HCT116 (cell line): Measurements from ENCODE around the gene SEC23IP. TPM values are rescaled to one million over a fixed set of nuclear protein-coding genes. Genes with fewer than 3 reads are reported as not detected.

Experiments
- ATAC-seq: fragments of 200-7000 bp; cut with Tn5 transposase; 2 replicates; pipeline ENCODE4 v1.9.1; 2020; ENCODE audit warnings: mild to moderate bottlenecking, moderate library complexity
- BruUV-seq: library from RNA; stranded (reverse); fragments of 400-500 nt; replicated peaks from 2 replicates; lab custom pipeline; 2021; lab: Mats Ljungman, UMichigan
- CTCF ChIA-PET: fragments of 300-600 bp; sonication (Branson Sonifier 250); formaldehyde crosslinking; loops from one replicate; lab custom pipeline; 2021; ENCODE audit warnings: antibody characterized with exemption; lab: Charles Lee
- POLR2A ChIA-PET: fragments of 300-600, 350-600 bp; sonication (Branson Sonifier 250); formaldehyde crosslinking; loops from one replicate; lab custom pipeline; 2021; ENCODE audit warnings: antibody characterized with exemption; lab: Charles Lee
- RAD21 ChIA-PET, 2 experiments: fragments of 300-600 bp; sonication (Branson Sonifier 250); formaldehyde crosslinking; loops; one replicate each; lab custom pipeline; 2023; ENCODE audit warnings: low total read pairs in 2 of 2; ENCODE audit not compliant: uncharacterized antibody in 2 of 2, unreplicated experiment in 2 of 2, low non-redundant PET in 1 of 2; lab: Charles Lee
- DNase-seq: peaks from one replicate; pipeline ENCODE4 v3.0.0-alpha.2; 2010; ENCODE audit warnings: low read depth, low spot score
- H2AFZ ChIP-seq: fragments of 200-600 bp; shearing (Covaris generic), sonication (generic); 2 replicates; pipeline ENCODE4 v1.6.1; 2017; ENCODE audit warnings: low read depth, mixed run types, mixed read lengths, antibody characterized with exemption, low read length; ENCODE audit not compliant: poor library complexity, severe bottlenecking
- H3K27ac ChIP-seq: 2 replicates; pipeline ENCODE4 v1.5.1; 2012; ENCODE audit warnings: low read depth, low read length
- H3K27me3 ChIP-seq: fragments of 200-600 bp; sonication (generic); 2 replicates; pipeline ENCODE4 v1.6.1; 2016; ENCODE audit warnings: mixed run types, low read length, mixed read lengths; ENCODE audit not compliant: insufficient read depth
- H3K36me3 ChIP-seq, 2 experiments: fragments of 200-500 bp in 1 of 2; fragments of 200-600 bp in 1 of 2; sonication (Bioruptor generic) in 1 of 2; sonication (generic) in 1 of 2; 2 replicates each; pipeline versions ENCODE4 v1.5.1 to v1.6.1; 2014 to 2016; ENCODE audit warnings: low read length in 2 of 2, inconsistent platforms in 1 of 2, mixed read lengths in 1 of 2, mixed run types in 1 of 2; ENCODE audit not compliant: insufficient read depth in 2 of 2, control insufficient read depth in 1 of 2
- H3K4me1 ChIP-seq, 2 experiments: fragments of 200-600 bp in 1 of 2; sonication (generic) in 1 of 2; 2 replicates each; pipeline versions ENCODE4 v1.5.1 to v1.6.1; 2012 to 2017; ENCODE audit warnings: low read length in 2 of 2, inconsistent platforms in 1 of 2, mild to moderate bottlenecking in 1 of 2, mixed read lengths in 1 of 2, mixed run types in 1 of 2, moderate library complexity in 1 of 2; ENCODE audit not compliant: insufficient read depth in 2 of 2, control insufficient read depth in 1 of 2
- H3K4me2 ChIP-seq: fragments of 200-600 bp; sonication (generic); 2 replicates; pipeline ENCODE4 v1.6.1; 2017; ENCODE audit warnings: mixed run types, low read length, mixed read lengths
- H3K4me3 ChIP-seq, 2 experiments: fragments of 200-600 bp in 1 of 2; sonication (generic) in 1 of 2; replicated peaks in 1 of 2; 2 replicates each; pipeline ENCODE4 v1.5.1; 2011 to 2016; ENCODE audit warnings: low read length in 2 of 2, control low read depth in 1 of 2, low read depth in 1 of 2, mild to moderate bottlenecking in 1 of 2, mixed read lengths in 1 of 2, mixed run types in 1 of 2
- H3K79me2 ChIP-seq: fragments of 200-600 bp; sonication (generic); 2 replicates; pipeline ENCODE4 v1.6.1; 2017; ENCODE audit warnings: mild to moderate bottlenecking, mixed run types, low read length, moderate library complexity, mixed read lengths; ENCODE audit not compliant: insufficient read depth
- H3K9ac ChIP-seq: fragments of 200-600 bp; sonication (generic); 2 replicates; pipeline ENCODE4 v1.6.1; 2016; ENCODE audit warnings: low read length, mixed read lengths
- H3K9me2 ChIP-seq: fragments of 200-600 bp; sonication (generic), shearing (Covaris generic); 2 replicates; pipeline ENCODE4 v1.6.1; 2017; ENCODE audit warnings: mixed run types, mild to moderate bottlenecking, moderate library complexity; ENCODE audit not compliant: insufficient read depth
- H3K9me3 ChIP-seq, 2 experiments: fragments of 200-500 bp in 1 of 2; fragments of 200-600 bp in 1 of 2; sonication (Bioruptor generic) in 1 of 2; sonication (generic) in 1 of 2; 2 replicates each; pipeline ENCODE4 v1.6.1; 2014 to 2017; ENCODE audit warnings: low read length in 2 of 2, mixed read lengths in 2 of 2, inconsistent platforms in 1 of 2, low read depth in 1 of 2, mild to moderate bottlenecking in 1 of 2, mixed run types in 1 of 2, moderate library complexity in 1 of 2; ENCODE audit not compliant: control insufficient read depth in 1 of 2, insufficient read depth in 1 of 2
- H4K20me1 ChIP-seq: fragments of 200-600 bp; sonication (generic), shearing (Covaris generic); 2 replicates; pipeline ENCODE4 v1.6.1; 2017; ENCODE audit warnings: mixed run types, mild to moderate bottlenecking, moderate library complexity; ENCODE audit not compliant: insufficient read depth
- CBX3 ChIP-seq: IDR thresholded peaks from 2 replicates; pipeline ENCODE4 v1.6.1; 2012; ENCODE audit warnings: low read depth
- EGR1 ChIP-seq: IDR thresholded peaks from 2 replicates; pipeline ENCODE4 v1.6.1; 2012; ENCODE audit warnings: low read depth
- ELF1 ChIP-seq: IDR thresholded peaks from 2 replicates; pipeline ENCODE4 v1.6.1; 2012; ENCODE audit warnings: low read depth, borderline replicate concordance
- EZH2 ChIP-seq: fragments of 200-600 bp; sonication (generic); IDR thresholded peaks from 2 replicates; pipeline ENCODE4 v1.6.1; 2017; ENCODE audit warnings: antibody characterized with exemption, mixed run types
- EZH2phosphoT487 ChIP-seq: fragments of 200-600 bp; IDR thresholded peaks from 2 replicates; pipeline ENCODE4 v1.6.1; 2018; ENCODE audit warnings: antibody characterized with exemption, borderline replicate concordance
- FOSL1 ChIP-seq: IDR thresholded peaks from 2 replicates; pipeline ENCODE4 v1.6.1; 2012; ENCODE audit warnings: low read depth
- JUND ChIP-seq: IDR thresholded peaks from 2 replicates; pipeline ENCODE4 v1.6.1; 2012
- POLR2A ChIP-seq: IDR thresholded peaks from 2 replicates; pipeline ENCODE4 v1.7.0; 2011; ENCODE audit warnings: borderline replicate concordance; ENCODE audit not compliant: insufficient read depth, insufficient read length; ENCODE audit errors: extremely low read depth
- POLR2AphosphoS5 ChIP-seq: IDR thresholded peaks from 2 replicates; pipeline ENCODE4 v1.6.1; 2011; ENCODE audit warnings: mild to moderate bottlenecking, low read depth, low read length, moderate library complexity
- SP1 ChIP-seq: IDR thresholded peaks from 2 replicates; pipeline ENCODE4 v1.6.1; 2012; ENCODE audit warnings: low read depth
- SRF ChIP-seq: IDR thresholded peaks from 2 replicates; pipeline ENCODE4 v1.6.1; 2012; ENCODE audit warnings: low read depth
- TCF7L2 ChIP-seq: IDR thresholded peaks from 2 replicates; pipeline ENCODE4 v1.7.0; 2011; ENCODE audit warnings: borderline replicate concordance, inconsistent platforms; ENCODE audit not compliant: insufficient read depth, insufficient read length; ENCODE audit errors: extremely low read depth
- YY1 ChIP-seq: IDR thresholded peaks from 2 replicates; pipeline ENCODE4 v1.6.1; 2011; ENCODE audit warnings: low read length, low read depth, moderate library complexity, mild to moderate bottlenecking; ENCODE audit not compliant: insufficient replicate concordance; ENCODE audit errors: extremely low read depth
- ZNF274 ChIP-seq: fragments of 200-500 bp; sonication (Bioruptor generic); IDR thresholded peaks from 2 replicates; pipeline ENCODE4 v1.6.1; 2014; ENCODE audit warnings: mild to moderate bottlenecking, low read depth, low read length, inconsistent platforms
- intact Hi-C: fragments of 100-400 bp; cut with micrococcal nuclease; formaldehyde crosslinking; loops from 2 replicates; pipeline ENCODE4 v1.10.0; 2022
- total RNA-seq: library from RNA; stranded (reverse); gene quantifications from one replicate; pipeline ENCODE4 v1.2.1, GENCODE V29; 2021; ENCODE audit not compliant: unreplicated experiment
- TF ChIP-seq, protein P1 (sequence below): IDR thresholded peaks from 2 replicates; pipeline ENCODE4 v1.6.1; 2012
- TF ChIP-seq, protein P2 (sequence below): IDR thresholded peaks from 2 replicates; pipeline ENCODE4 v1.6.1; 2012; ENCODE audit warnings: low read depth
- TF ChIP-seq, protein P3 (sequence below), 3 experiments: fragments of 200-600 bp in 1 of 3; sonication (generic) in 1 of 3; IDR thresholded peaks in 2 of 3; conservative IDR thresholded peaks in 1 of 3; 2 replicates each; pipeline ENCODE4 v1.5.1; 2012 to 2017; ENCODE audit warnings: low read depth in 2 of 3, low read length in 2 of 3, antibody characterized with exemption in 1 of 3, borderline replicate concordance in 1 of 3, control low read depth in 1 of 3, mild to moderate bottlenecking in 1 of 3, mixed read lengths in 1 of 3, mixed run types in 1 of 3, moderate library complexity in 1 of 3; ENCODE audit not compliant: insufficient read depth in 1 of 3
- TF ChIP-seq, protein P4 (sequence below): IDR thresholded peaks from 2 replicates; pipeline ENCODE4 v1.6.1; 2012

SEC23IP gene
- total RNA-seq, 1 experiment from 2014 or later = 122 TPM

DNA sequence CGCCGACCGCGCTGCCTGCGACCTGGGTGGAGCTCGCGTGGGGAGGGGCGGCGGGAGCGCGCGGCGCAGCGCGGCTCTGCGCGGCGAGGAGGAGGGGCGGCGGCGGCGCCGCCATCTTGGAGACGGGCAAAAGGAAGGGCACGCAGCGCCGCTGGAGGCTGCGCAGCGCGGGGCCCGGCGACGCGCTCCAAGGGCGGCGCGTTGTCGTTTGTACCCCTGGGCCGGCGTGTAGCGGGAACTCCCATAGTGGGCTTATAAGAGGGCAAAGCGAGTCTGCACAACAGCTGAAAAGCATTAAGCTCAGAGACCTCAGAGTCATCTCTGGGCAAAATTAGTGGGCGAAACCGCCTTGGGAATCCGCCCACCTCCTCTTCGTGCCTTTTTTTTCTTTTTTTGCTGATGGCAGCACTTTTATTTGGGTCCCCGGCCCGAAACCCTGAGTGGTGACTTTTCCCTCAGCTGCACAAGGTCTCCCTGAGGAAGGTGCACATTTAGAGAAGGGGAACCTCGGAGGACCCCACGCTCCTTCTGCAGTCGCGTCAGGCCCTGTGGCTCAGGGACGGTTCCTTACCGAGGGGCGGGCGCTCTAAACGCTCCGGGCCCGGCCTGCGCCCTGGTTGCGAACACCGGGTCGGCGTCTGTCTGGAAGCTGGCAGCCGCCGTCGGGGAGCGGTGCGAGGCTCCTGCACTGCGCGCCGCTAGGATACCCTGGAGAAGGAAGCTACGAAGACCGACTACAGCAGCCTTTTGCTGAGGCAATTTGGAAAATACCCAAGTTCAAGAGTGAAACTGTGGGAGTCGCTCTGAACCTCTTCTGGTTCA, 19.5 kb upstream of the SEC23IP start:
- DNase-seq (peak; percentile 84), ATAC-seq (peak; percentile 93)
- RAD21 ChIA-PET = no interaction called here
- Histone ChIP-seq H3K4me3 (peak overlapping the region; percentile 69 to 76), H3K4me1 (peaks cover 13 to 23% of the 10 kb centered on the region in 2 experiments), H3K36me3 (no peaks in the 10 kb centered on the region), H3K27me3 (no peaks in the 10 kb centered on the region), H3K9me2 (no peaks in the 10 kb centered on the region), H3K9ac (peak overlapping the region; percentile 80), H3K79me2 (peaks cover 42% of the 10 kb centered on the region), H3K4me2 (peak overlapping the region; percentile 94), H4K20me1 (peaks cover 32% of the 10 kb centered on the region; the same call in 1 of the 2 replicates), H3K27ac (peak overlapping the region; percentile 90), H2AFZ (peak overlapping the region; percentile 42), H3K9me3 (no peaks in the 10 kb centered on the region)
- POLR2A ChIA-PET = interaction anchor here (1.0 to 3.2 kb wide), 7 partner anchors 10 to 666 kb away, joined by 3 to 20 read pairs (median 4); partner anchors contain the start of genes BAG3, GRK5 and SEC23IP
- CTCF ChIA-PET = interaction anchor here (0.9 to 3.0 kb wide), 3 partner anchors 13 to 17 kb away, joined by 3 to 22 read pairs (median 6); no protein-coding TSS in a partner anchor
- BruUV-seq = TSS peak; percentile 90
- intact Hi-C loops = loop anchor here (1.0 kb wide), 1 partner anchor 19 kb away; the partner anchor contains the start of gene SEC23IP
- TF ChIP-seq, protein P1, sequence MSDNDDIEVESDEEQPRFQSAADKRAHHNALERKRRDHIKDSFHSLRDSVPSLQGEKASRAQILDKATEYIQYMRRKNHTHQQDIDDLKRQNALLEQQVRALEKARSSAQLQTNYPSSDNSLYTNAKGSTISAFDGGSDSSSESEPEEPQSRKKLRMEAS = peak; percentile 90; the same call in 1 of the 2 replicates
- TF ChIP-seq FOSL1 (no peak), SRF (no peak; the same call in 1 of the 2 replicates), TCF7L2 (peak; percentile 70), EZH2 (no peak), CBX3 (peak; percentile 67; the same call in 1 of the 2 replicates), EZH2phosphoT487 (no peak), EGR1 (peak; percentile 82), SP1 (peak; percentile 53; the same call in 1 of the 2 replicates), YY1 (peak; percentile 100), ZNF274 (no peak), ELF1 (no peak), POLR2A (peak; percentile 56), JUND (no peak; the same call in 1 of the 2 replicates), POLR2AphosphoS5 (peak; percentile 94)
- TF ChIP-seq, protein P2, sequence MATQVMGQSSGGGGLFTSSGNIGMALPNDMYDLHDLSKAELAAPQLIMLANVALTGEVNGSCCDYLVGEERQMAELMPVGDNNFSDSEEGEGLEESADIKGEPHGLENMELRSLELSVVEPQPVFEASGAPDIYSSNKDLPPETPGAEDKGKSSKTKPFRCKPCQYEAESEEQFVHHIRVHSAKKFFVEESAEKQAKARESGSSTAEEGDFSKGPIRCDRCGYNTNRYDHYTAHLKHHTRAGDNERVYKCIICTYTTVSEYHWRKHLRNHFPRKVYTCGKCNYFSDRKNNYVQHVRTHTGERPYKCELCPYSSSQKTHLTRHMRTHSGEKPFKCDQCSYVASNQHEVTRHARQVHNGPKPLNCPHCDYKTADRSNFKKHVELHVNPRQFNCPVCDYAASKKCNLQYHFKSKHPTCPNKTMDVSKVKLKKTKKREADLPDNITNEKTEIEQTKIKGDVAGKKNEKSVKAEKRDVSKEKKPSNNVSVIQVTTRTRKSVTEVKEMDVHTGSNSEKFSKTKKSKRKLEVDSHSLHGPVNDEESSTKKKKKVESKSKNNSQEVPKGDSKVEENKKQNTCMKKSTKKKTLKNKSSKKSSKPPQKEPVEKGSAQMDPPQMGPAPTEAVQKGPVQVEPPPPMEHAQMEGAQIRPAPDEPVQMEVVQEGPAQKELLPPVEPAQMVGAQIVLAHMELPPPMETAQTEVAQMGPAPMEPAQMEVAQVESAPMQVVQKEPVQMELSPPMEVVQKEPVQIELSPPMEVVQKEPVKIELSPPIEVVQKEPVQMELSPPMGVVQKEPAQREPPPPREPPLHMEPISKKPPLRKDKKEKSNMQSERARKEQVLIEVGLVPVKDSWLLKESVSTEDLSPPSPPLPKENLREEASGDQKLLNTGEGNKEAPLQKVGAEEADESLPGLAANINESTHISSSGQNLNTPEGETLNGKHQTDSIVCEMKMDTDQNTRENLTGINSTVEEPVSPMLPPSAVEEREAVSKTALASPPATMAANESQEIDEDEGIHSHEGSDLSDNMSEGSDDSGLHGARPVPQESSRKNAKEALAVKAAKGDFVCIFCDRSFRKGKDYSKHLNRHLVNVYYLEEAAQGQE = no peak
- TF ChIP-seq, protein P3, sequence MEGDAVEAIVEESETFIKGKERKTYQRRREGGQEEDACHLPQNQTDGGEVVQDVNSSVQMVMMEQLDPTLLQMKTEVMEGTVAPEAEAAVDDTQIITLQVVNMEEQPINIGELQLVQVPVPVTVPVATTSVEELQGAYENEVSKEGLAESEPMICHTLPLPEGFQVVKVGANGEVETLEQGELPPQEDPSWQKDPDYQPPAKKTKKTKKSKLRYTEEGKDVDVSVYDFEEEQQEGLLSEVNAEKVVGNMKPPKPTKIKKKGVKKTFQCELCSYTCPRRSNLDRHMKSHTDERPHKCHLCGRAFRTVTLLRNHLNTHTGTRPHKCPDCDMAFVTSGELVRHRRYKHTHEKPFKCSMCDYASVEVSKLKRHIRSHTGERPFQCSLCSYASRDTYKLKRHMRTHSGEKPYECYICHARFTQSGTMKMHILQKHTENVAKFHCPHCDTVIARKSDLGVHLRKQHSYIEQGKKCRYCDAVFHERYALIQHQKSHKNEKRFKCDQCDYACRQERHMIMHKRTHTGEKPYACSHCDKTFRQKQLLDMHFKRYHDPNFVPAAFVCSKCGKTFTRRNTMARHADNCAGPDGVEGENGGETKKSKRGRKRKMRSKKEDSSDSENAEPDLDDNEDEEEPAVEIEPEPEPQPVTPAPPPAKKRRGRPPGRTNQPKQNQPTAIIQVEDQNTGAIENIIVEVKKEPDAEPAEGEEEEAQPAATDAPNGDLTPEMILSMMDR (IDR thresholded peaks at IDR 0.05 in 2 of 3, conservative IDR thresholded peaks at IDR 0.05 in 1 of 3; ENCODE audit: borderline replicate concordance in 1 of 3, insufficient read depth in 1 of 3, low read depth in 2 of 3, low read length in 2 of 3) = 0 out of 6 replicates have a peak, but pooled peaks of 1 of the 3 experiments have one; percentile 2
- TF ChIP-seq, protein P4, sequence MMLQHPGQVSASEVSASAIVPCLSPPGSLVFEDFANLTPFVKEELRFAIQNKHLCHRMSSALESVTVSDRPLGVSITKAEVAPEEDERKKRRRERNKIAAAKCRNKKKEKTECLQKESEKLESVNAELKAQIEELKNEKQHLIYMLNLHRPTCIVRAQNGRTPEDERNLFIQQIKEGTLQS = no peak
